H9 (cell line): ENCODE results near the gene MYO10. TPM values are rescaled to one million over a fixed set of nuclear protein-coding genes. Genes with fewer than 3 reads are reported as not detected.
A peak's percentile ranks its signal among the peaks of the same experiment; 100 is the strongest.

Source experiments
- DNase-seq: peaks from one replicate; pipeline ENCODE4 v3.0.0-alpha.2; 2017
- H2AFZ ChIP-seq: one replicate; pipeline ENCODE4 v1.6.1; 2013; ENCODE audit warnings: mild to moderate bottlenecking, low read length, control low read depth, moderate library complexity
- H2AK5ac ChIP-seq: 2 replicates; pipeline ENCODE4 v1.6.1; 2013; ENCODE audit warnings: low read length, control low read depth, mixed read lengths; ENCODE audit not compliant: insufficient read length
- H2BK120ac ChIP-seq: one replicate; pipeline ENCODE4 v1.6.1; 2013; ENCODE audit warnings: low read depth, mild to moderate bottlenecking, low read length, control low read depth, inconsistent platforms; ENCODE audit not compliant: poor library complexity, severe bottlenecking
- H2BK12ac ChIP-seq: 2 replicates; pipeline ENCODE4 v1.6.1; 2013; ENCODE audit warnings: low read length, control low read depth, mixed read lengths, low read depth; ENCODE audit not compliant: insufficient read length
- H2BK15ac ChIP-seq: 2 replicates; pipeline ENCODE4 v1.6.1; 2013; ENCODE audit warnings: low read depth, low read length, control low read depth
- H2BK20ac ChIP-seq: one replicate; pipeline ENCODE4 v1.6.1; 2013; ENCODE audit warnings: low read depth, mild to moderate bottlenecking, low read length, control low read depth, inconsistent platforms; ENCODE audit not compliant: poor library complexity, severe bottlenecking
- H2BK5ac ChIP-seq: 2 replicates; pipeline ENCODE4 v1.6.1; 2013; ENCODE audit warnings: low read length, control low read depth, mixed read lengths; ENCODE audit not compliant: insufficient read length
- H3K14ac ChIP-seq: 2 replicates; pipeline ENCODE4 v1.6.1; 2013; ENCODE audit warnings: low read length, control low read depth; ENCODE audit not compliant: insufficient read depth
- H3K18ac ChIP-seq: 2 replicates; pipeline ENCODE4 v1.6.1; 2013; ENCODE audit warnings: low read depth, mild to moderate bottlenecking, mixed read lengths, low read length, control low read depth; ENCODE audit not compliant: insufficient read length
- H3K23ac ChIP-seq: 2 replicates; pipeline ENCODE4 v1.6.1; 2013; ENCODE audit warnings: low read length, control low read depth, mixed read lengths, low read depth; ENCODE audit not compliant: insufficient read length
- H3K23me2 ChIP-seq: 2 replicates; pipeline ENCODE4 v1.6.1; 2013; ENCODE audit warnings: low read depth, mild to moderate bottlenecking, mixed read lengths, low read length, control low read depth; ENCODE audit not compliant: insufficient read length, poor library complexity, severe bottlenecking
- H3K27ac ChIP-seq: 2 replicates; pipeline ENCODE4 v1.5.1; 2013; ENCODE audit warnings: low read length, control low read depth, mixed read lengths, low read depth; ENCODE audit not compliant: insufficient read length
- H3K27me3 ChIP-seq: 2 replicates; pipeline ENCODE4 v1.6.1; 2013; ENCODE audit warnings: low read length, control low read depth, inconsistent platforms; ENCODE audit not compliant: insufficient read depth
- H3K4ac ChIP-seq: 2 replicates; pipeline ENCODE4 v1.6.1; 2013; ENCODE audit warnings: low read depth, mild to moderate bottlenecking, control low read depth, inconsistent platforms, low read length, moderate library complexity
- H3K4me1 ChIP-seq: 2 replicates; pipeline ENCODE4 v1.6.1; 2013; ENCODE audit warnings: low read length, control low read depth, inconsistent platforms; ENCODE audit not compliant: insufficient read depth
- H3K4me2 ChIP-seq: 2 replicates; pipeline ENCODE4 v1.6.1; 2013; ENCODE audit warnings: low read length, control low read depth, mixed read lengths; ENCODE audit not compliant: insufficient read length, insufficient read depth
- H3K56ac ChIP-seq: 2 replicates; pipeline ENCODE4 v1.6.1; 2013; ENCODE audit warnings: low read depth, mild to moderate bottlenecking, mixed read lengths, low read length, control low read depth; ENCODE audit not compliant: insufficient read length
- H3K79me1 ChIP-seq: 2 replicates; pipeline ENCODE4 v1.6.1; 2013; ENCODE audit warnings: low read depth, mild to moderate bottlenecking, moderate library complexity, low read length, control low read depth, inconsistent platforms; ENCODE audit not compliant: insufficient read depth, poor library complexity, severe bottlenecking
- H3K79me2 ChIP-seq: 2 replicates; pipeline ENCODE4 v1.6.1; 2013; ENCODE audit warnings: low read length, control low read depth, inconsistent platforms; ENCODE audit not compliant: insufficient read depth
- H3K9ac ChIP-seq: 2 replicates; pipeline ENCODE4 v1.6.1; 2013; ENCODE audit warnings: low read length, control low read depth, mixed read lengths; ENCODE audit not compliant: insufficient read length; ENCODE audit errors: extremely low read depth
- H3K9me3 ChIP-seq: one replicate; pipeline ENCODE4 v1.6.1; 2013; ENCODE audit warnings: low read depth, low read length, inconsistent platforms; ENCODE audit not compliant: control insufficient read depth
- H3T11ph ChIP-seq: one replicate; pipeline ENCODE4 v1.6.1; 2013; ENCODE audit warnings: mild to moderate bottlenecking, low read length, control low read depth, inconsistent platforms
- H4K20me1 ChIP-seq: one replicate; pipeline ENCODE4 v1.6.1; 2013; ENCODE audit not compliant: control insufficient read depth, insufficient read length, insufficient read depth
- H4K5ac ChIP-seq: 2 replicates; pipeline ENCODE4 v1.6.1; 2013; ENCODE audit warnings: low read depth, mild to moderate bottlenecking, mixed read lengths, low read length, control low read depth; ENCODE audit not compliant: insufficient read length
- H4K8ac ChIP-seq: replicated peaks from 2 replicates; pipeline ENCODE4 v1.6.1; 2013; ENCODE audit warnings: low read length, control low read depth, mixed read lengths, low read depth; ENCODE audit not compliant: insufficient read length
- H4K91ac ChIP-seq: 2 replicates; pipeline ENCODE4 v1.6.1; 2013; ENCODE audit warnings: low read depth, mild to moderate bottlenecking, moderate library complexity, mixed read lengths, low read length, control low read depth; ENCODE audit not compliant: insufficient read length
- H3K27ac Mint-ChIP-seq, 3 experiments: 2 replicates in 2 of 3; 3 replicates in 1 of 3; pipeline ENCODE4 v1.8.0; 2020 to 2021; ENCODE audit warnings: mixed read lengths in 3 of 3, mild to moderate bottlenecking in 1 of 3, moderate library complexity in 1 of 3
- H3K27me3 Mint-ChIP-seq: 2 replicates; pipeline ENCODE4 v1.8.0; 2021; ENCODE audit warnings: low read depth, mild to moderate bottlenecking, moderate library complexity, mixed read lengths
- H3K36me3 Mint-ChIP-seq, 3 experiments: 2 replicates in 2 of 3; 3 replicates in 1 of 3; pipeline ENCODE4 v1.8.0; 2020 to 2021; ENCODE audit warnings: low read depth in 3 of 3, mixed read lengths in 3 of 3; ENCODE audit not compliant: insufficient read depth in 1 of 3
- H3K4me1 Mint-ChIP-seq, 2 experiments: 2 replicates each; pipeline ENCODE4 v1.8.0; 2020; ENCODE audit warnings: mixed read lengths in 2 of 2
- H3K4me3 Mint-ChIP-seq, 2 experiments: 2 replicates in 1 of 2; 3 replicates in 1 of 2; pipeline ENCODE4 v1.8.0; 2020 to 2021; ENCODE audit warnings: mild to moderate bottlenecking in 2 of 2, mixed read lengths in 2 of 2, moderate library complexity in 1 of 2
- H3K9me3 Mint-ChIP-seq, 2 experiments: 2 replicates in 1 of 2; 3 replicates in 1 of 2; pipeline ENCODE4 v1.8.0; 2020; ENCODE audit warnings: mild to moderate bottlenecking in 2 of 2, mixed read lengths in 2 of 2, moderate library complexity in 1 of 2
- CTCF ChIP-seq: fragments of 200-600 bp; sonication (generic); conservative IDR thresholded peaks from 3 replicates; pipeline ENCODE4 v1.8.0; 2021; ENCODE audit warnings: antibody characterized with exemption, mild to moderate bottlenecking
- WGBS: extraction: QIAGEN DNeasy Blood & Tissue Kit; methylation state at CpG from one replicate; pipeline ENCODE4 v1.1.7; 2013; ENCODE audit warnings: missing lambda C conversion rate, low lambda C conversion rate, mixed read lengths; ENCODE audit not compliant: insufficient read length; ENCODE audit errors: extremely low coverage; 5-methylcytosine and 5-hydroxymethylcytosine counted together
- total RNA-seq: library from RNA; stranded (reverse); gene quantifications from 2 replicates; pipeline ENCODE4 v1.2.1, GENCODE V29; 2021

MYO10 gene
- total RNA-seq, 1 experiment from 2014 or later: 127 TPM

- Histone ChIP-seq H4K91ac (no peak overlapping the region), H2AK5ac (no peak overlapping the region), H2BK15ac (no peak overlapping the region), H3K56ac (no peak overlapping the region), H3K9ac (no peak overlapping the region), H3K27ac (no peak overlapping the region), H2BK12ac (no peak overlapping the region), H2BK5ac (no peak overlapping the region), H2AFZ (no peak overlapping the region), H3K18ac (no peak overlapping the region), H3K79me1 (no peaks in the 10 kb centered on the region), H2BK120ac (no peak overlapping the region), H4K5ac (no peak overlapping the region), H4K8ac (no peak overlapping the region), H3K9me3 (no peaks in the 10 kb centered on the region), H2BK20ac (no peak overlapping the region), H3K4me1 (no peaks in the 10 kb centered on the region), H3T11ph (no peak overlapping the region), H3K14ac (peak overlapping the region; percentile 8; the same call in 1 of the 2 replicates), H3K4me2 (no peak overlapping the region), H4K20me1 (no peaks in the 10 kb centered on the region), H3K79me2 (peaks cover 5% of the 10 kb centered on the region; the same call in 1 of the 2 replicates), H3K23me2 (no peaks in the 10 kb centered on the region), H3K4ac (no peak overlapping the region), H3K27me3 (no peaks in the 10 kb centered on the region), H3K23ac (no peak overlapping the region)
- Mint-ChIP-seq H3K27ac (no peak overlapping the region), H3K4me3 (no peak overlapping the region), H3K36me3 (peaks cover 12 to 20% (median 16%) of the 10 kb centered on the region in 3 experiments), H3K4me1 (peaks cover 6 to 14% of the 10 kb centered on the region in 2 experiments), H3K27me3 (no peaks in the 10 kb centered on the region), H3K9me3 (peaks cover 0 to 5% of the 10 kb centered on the region in 2 experiments; a peak in 4 of 5 replicates)
- no CpG with 5 or more reads among the region's 7 CpGs for WGBS
- DNase-seq: no peak
- TF ChIP-seq CTCF: no peak
These were observed 22.6 kb downstream of the MYO10 start for GRCh38 chr5:16913187-16914107.
